ENCODE data around the gene RPL13.

DNA sequence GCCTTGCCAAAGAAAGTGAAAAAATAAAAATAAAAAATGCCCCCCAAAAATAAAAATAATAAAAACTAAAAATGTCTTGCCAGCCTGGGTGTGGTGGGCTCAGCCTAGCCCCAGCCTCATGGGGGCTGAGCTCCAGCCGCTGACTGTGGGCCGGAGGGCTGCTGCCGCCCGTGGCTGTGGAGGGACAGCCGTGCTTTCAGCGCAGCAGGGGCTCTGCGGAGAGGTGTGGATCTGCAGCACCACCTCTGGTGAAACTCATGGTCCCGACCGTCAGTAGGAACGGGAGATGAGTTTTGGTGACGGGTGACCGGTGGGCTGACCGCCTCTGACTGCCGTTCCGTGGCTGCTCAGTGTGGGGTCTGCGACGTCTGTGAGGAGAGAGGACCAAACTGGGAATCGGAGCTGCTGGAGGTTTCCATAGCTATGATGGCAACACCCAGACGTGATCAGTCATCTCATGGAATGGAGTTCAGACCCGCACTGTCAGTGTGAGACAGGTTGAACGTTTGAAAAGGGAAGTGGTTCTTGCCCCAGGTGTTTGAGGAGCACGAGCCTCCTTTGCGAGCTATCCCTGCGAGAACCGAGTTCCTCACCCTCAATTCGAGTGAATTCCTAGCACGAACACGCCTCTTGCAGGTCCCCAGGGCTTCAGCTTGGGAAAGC lies 12.0 kb upstream of the RPL13 start:
- TF ChIP-seq, protein P1, sequence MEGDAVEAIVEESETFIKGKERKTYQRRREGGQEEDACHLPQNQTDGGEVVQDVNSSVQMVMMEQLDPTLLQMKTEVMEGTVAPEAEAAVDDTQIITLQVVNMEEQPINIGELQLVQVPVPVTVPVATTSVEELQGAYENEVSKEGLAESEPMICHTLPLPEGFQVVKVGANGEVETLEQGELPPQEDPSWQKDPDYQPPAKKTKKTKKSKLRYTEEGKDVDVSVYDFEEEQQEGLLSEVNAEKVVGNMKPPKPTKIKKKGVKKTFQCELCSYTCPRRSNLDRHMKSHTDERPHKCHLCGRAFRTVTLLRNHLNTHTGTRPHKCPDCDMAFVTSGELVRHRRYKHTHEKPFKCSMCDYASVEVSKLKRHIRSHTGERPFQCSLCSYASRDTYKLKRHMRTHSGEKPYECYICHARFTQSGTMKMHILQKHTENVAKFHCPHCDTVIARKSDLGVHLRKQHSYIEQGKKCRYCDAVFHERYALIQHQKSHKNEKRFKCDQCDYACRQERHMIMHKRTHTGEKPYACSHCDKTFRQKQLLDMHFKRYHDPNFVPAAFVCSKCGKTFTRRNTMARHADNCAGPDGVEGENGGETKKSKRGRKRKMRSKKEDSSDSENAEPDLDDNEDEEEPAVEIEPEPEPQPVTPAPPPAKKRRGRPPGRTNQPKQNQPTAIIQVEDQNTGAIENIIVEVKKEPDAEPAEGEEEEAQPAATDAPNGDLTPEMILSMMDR (IDR thresholded peaks at IDR 0.05): no peak
- TF ChIP-seq ZFX (IDR thresholded peaks at IDR 0.05; ENCODE audit: borderline replicate concordance): no peak

Data from 22Rv1 (cell line).